ENCODE data around the gene FRMD5.

FRMD5 gene

GRCh38 chr15:43913941-43914340 is 281.1 kb downstream of the FRMD5 start:
- Histone ChIP-seq H3K4me1 (ENCODE audit: low read length) (no peaks in the 10 kb centered on the region), H4K20me1 (ENCODE audit: insufficient read depth, low read length) (no peaks in the 10 kb centered on the region), H3K36me3 (replicated peaks; ENCODE audit: low read depth, low read length) (no peaks in the 10 kb centered on the region), H3K9ac (ENCODE audit: low read length) (no peak overlapping the region), H3K27me3 (ENCODE audit: low read depth, low read length) (no peaks in the 10 kb centered on the region), H3K4me3 (ENCODE audit: low read length) (no peak overlapping the region), H3K4me2 (ENCODE audit: low read length) (no peak overlapping the region), H3K79me2 (ENCODE audit: low read length) (no peaks in the 10 kb centered on the region), H2AFZ (ENCODE audit: low read depth, low read length) (no peak overlapping the region), H3K27ac (ENCODE audit: low read length) (no peak overlapping the region), H3K9me3 (ENCODE audit: insufficient read depth, low read length) (no peaks in the 10 kb centered on the region)
- TF ChIP-seq CTCF (IDR thresholded peaks at IDR 0.05; ENCODE audit: low read depth, low read length) = no peak
- TF ChIP-seq EZH2phosphoT487 (IDR thresholded peaks at IDR 0.05; ENCODE audit: low read depth) = no peak

- Histone ChIP-seq H4K20me1 (ENCODE audit: insufficient read depth, low read length) (no peaks in the 10 kb centered on the region), H2AFZ (ENCODE audit: low read depth, low read length) (no peak overlapping the region), H3K79me2 (ENCODE audit: low read length) (no peaks in the 10 kb centered on the region), H3K9me3 (ENCODE audit: insufficient read depth, low read length) (no peaks in the 10 kb centered on the region), H3K4me1 (ENCODE audit: low read length) (peaks cover 7% of the 10 kb centered on the region), H3K4me3 (ENCODE audit: low read length) (no peak overlapping the region), H3K4me2 (ENCODE audit: low read length) (no peak overlapping the region), H3K27me3 (ENCODE audit: low read depth, low read length) (no peaks in the 10 kb centered on the region), H3K27ac (ENCODE audit: low read length) (no peak overlapping the region), H3K36me3 (replicated peaks; ENCODE audit: low read depth, low read length) (no peaks in the 10 kb centered on the region), H3K9ac (ENCODE audit: low read length) (no peak overlapping the region)
- no peak for TF ChIP-seq EZH2phosphoT487 (IDR thresholded peaks at IDR 0.05; ENCODE audit: low read depth)
- no peak for TF ChIP-seq CTCF (IDR thresholded peaks at IDR 0.05; ENCODE audit: low read depth, low read length)
Measured at GRCh38 chr15:43913026-43913780, 281.9 kb downstream of the FRMD5 start.

- Histone ChIP-seq H3K9me3 (ENCODE audit: insufficient read depth, low read length) (no peaks in the 10 kb centered on the region), H3K4me3 (ENCODE audit: low read length) (no peak overlapping the region)
Measured at GRCh38 chr15:43912208-43912607, 282.9 kb downstream of the FRMD5 start.

More at GRCh38 chr15:43912208-43912607, 282.9 kb downstream of the FRMD5 start:
- TF ChIP-seq EZH2phosphoT487 (IDR thresholded peaks at IDR 0.05; ENCODE audit: low read depth) = no peak
- TF ChIP-seq CTCF (IDR thresholded peaks at IDR 0.05; ENCODE audit: low read depth, low read length) = no peak
- Histone ChIP-seq H3K4me1 (ENCODE audit: low read length) (peaks cover 13% of the 10 kb centered on the region), H3K27ac (ENCODE audit: low read length) (no peak overlapping the region), H3K36me3 (replicated peaks; ENCODE audit: low read depth, low read length) (no peaks in the 10 kb centered on the region), H3K27me3 (ENCODE audit: low read depth, low read length) (no peaks in the 10 kb centered on the region), H2AFZ (ENCODE audit: low read depth, low read length) (no peak overlapping the region), H3K4me2 (ENCODE audit: low read length) (no peak overlapping the region), H4K20me1 (ENCODE audit: insufficient read depth, low read length) (no peaks in the 10 kb centered on the region), H3K9ac (ENCODE audit: low read length) (no peak overlapping the region), H3K79me2 (ENCODE audit: low read length) (no peaks in the 10 kb centered on the region)

Data from OCI-LY3 (cell line).